GM23338 (cell line): ENCODE measurements around the gene FDXR. TPM values are rescaled to one million over a fixed set of nuclear protein-coding genes. Genes with fewer than 3 reads are reported as not detected.

Source experiments
- ATAC-seq: fragments of 200-7000 bp; cut with Tn5 transposase; 3 replicates; pipeline ENCODE4 v1.9.1; 2020
- DNase-seq: peaks from one replicate; pipeline ENCODE4 v3.0.0-alpha.2; 2015; ENCODE audit warnings: low spot score
- H2AFZ ChIP-seq: fragments of 200-600 bp; sonication (generic); 2 replicates; pipeline ENCODE4 v1.8.0; 2016; ENCODE audit warnings: antibody characterized with exemption, mild to moderate bottlenecking, moderate library complexity
- H3F3A ChIP-seq: fragments of 200-600 bp; sonication (generic); replicated peaks from 2 replicates; pipeline ENCODE4 v1.8.0; 2017; ENCODE audit warnings: antibody characterized with exemption, mixed run types, low read depth
- H3K27ac ChIP-seq: fragments of 200-600 bp; sonication (generic); 2 replicates; pipeline ENCODE4 v1.6.1; 2016; ENCODE audit warnings: low read depth
- H3K27me3 ChIP-seq: fragments of 200-600 bp; sonication (generic); 2 replicates; pipeline ENCODE4 v1.8.0; 2016; ENCODE audit warnings: mild to moderate bottlenecking, mixed run types, moderate library complexity; ENCODE audit not compliant: insufficient read depth
- H3K36me3 ChIP-seq: fragments of 200-600 bp; sonication (generic); 2 replicates; pipeline ENCODE4 v1.8.0; 2016; ENCODE audit warnings: mild to moderate bottlenecking; ENCODE audit not compliant: insufficient read depth
- H3K4me1 ChIP-seq: fragments of 200-600 bp; sonication (generic); 2 replicates; pipeline ENCODE4 v1.8.0; 2016; ENCODE audit warnings: mild to moderate bottlenecking, moderate library complexity; ENCODE audit not compliant: insufficient read depth
- H3K4me2 ChIP-seq: fragments of 200-600 bp; sonication (generic); 2 replicates; pipeline ENCODE4 v1.7.1; 2017; ENCODE audit warnings: mixed run types
- H3K4me3 ChIP-seq: fragments of 200-600 bp; sonication (generic); 2 replicates; pipeline ENCODE4 v1.6.1; 2016; ENCODE audit warnings: mixed run types
- H3K79me2 ChIP-seq: fragments of 200-600 bp; sonication (generic); replicated peaks from 2 replicates; pipeline ENCODE4 v1.8.0; 2017; ENCODE audit warnings: mild to moderate bottlenecking; ENCODE audit not compliant: insufficient read depth
- H3K9me2 ChIP-seq: fragments of 200-600 bp; sonication (generic); 2 replicates; pipeline ENCODE4 v1.8.0; 2017; ENCODE audit not compliant: insufficient read depth
- H4K20me1 ChIP-seq: fragments of 200-600 bp; sonication (generic); replicated peaks from 2 replicates; pipeline ENCODE4 v1.8.0; 2017; ENCODE audit warnings: mild to moderate bottlenecking; ENCODE audit not compliant: insufficient read depth
- H3K27ac Mint-ChIP-seq: 2 replicates; pipeline ENCODE4 v1.8.0; 2020; ENCODE audit warnings: inconsistent platforms, mild to moderate bottlenecking, moderate library complexity, mixed read lengths
- H3K27me3 Mint-ChIP-seq: 3 replicates; pipeline ENCODE4 v1.8.0; 2022; ENCODE audit warnings: low read depth, mild to moderate bottlenecking, moderate library complexity, mixed read lengths, inconsistent platforms; ENCODE audit not compliant: insufficient read depth, poor library complexity
- H3K36me3 Mint-ChIP-seq: 3 replicates; pipeline ENCODE4 v1.8.0; 2021; ENCODE audit warnings: low read depth, mild to moderate bottlenecking, inconsistent platforms, moderate library complexity, mixed read lengths
- H3K4me1 Mint-ChIP-seq: 3 replicates; pipeline ENCODE4 v1.8.0; 2020; ENCODE audit warnings: mild to moderate bottlenecking, inconsistent platforms, mixed read lengths
- H3K4me3 Mint-ChIP-seq: 3 replicates; pipeline ENCODE4 v1.8.0; 2021; ENCODE audit warnings: moderate library complexity, mild to moderate bottlenecking, inconsistent platforms, mixed read lengths
- H3K9me3 Mint-ChIP-seq: 3 replicates; pipeline ENCODE4 v1.8.0; 2020; ENCODE audit warnings: moderate library complexity, mild to moderate bottlenecking, inconsistent platforms, mixed read lengths
- CREB1 ChIP-seq: fragments of 250-450 bp; sonication (Bioruptor Pico); IDR thresholded peaks from 2 replicates; pipeline ENCODE4 v1.5.0; 2020; ENCODE audit warnings: low read depth, mild to moderate bottlenecking, moderate library complexity
- ETS1 ChIP-seq: IDR thresholded peaks from 2 replicates; pipeline ENCODE4 v1.6.1; 2016; ENCODE audit warnings: antibody characterized with exemption
- EZH2 ChIP-seq: fragments of 200-600 bp; sonication (generic); IDR thresholded peaks from one replicate; pipeline ENCODE4 v1.8.0; 2017; ENCODE audit warnings: antibody characterized with exemption, mild to moderate bottlenecking, low read depth; ENCODE audit not compliant: unreplicated experiment
- EZH2phosphoT487 ChIP-seq: fragments of 200-600 bp; sonication (generic); IDR thresholded peaks from one replicate; pipeline ENCODE4 v1.8.1; 2018; ENCODE audit warnings: antibody characterized with exemption; ENCODE audit not compliant: unreplicated experiment
- JUNB ChIP-seq: IDR thresholded peaks from one replicate; pipeline ENCODE4 v1.6.1; 2016; ENCODE audit warnings: antibody characterized with exemption; ENCODE audit not compliant: unreplicated experiment
- NANOG ChIP-seq: IDR thresholded peaks from 2 replicates; pipeline ENCODE4 v1.6.1; 2016; ENCODE audit warnings: antibody characterized with exemption, borderline replicate concordance
- POLR2AphosphoS5 ChIP-seq: IDR thresholded peaks from 2 replicates; pipeline ENCODE4 v1.6.1; 2016; ENCODE audit warnings: antibody characterized with exemption, low read depth
- REST ChIP-seq: IDR thresholded peaks from one replicate; pipeline ENCODE4 v1.6.1; 2018; ENCODE audit warnings: antibody characterized with exemption; ENCODE audit not compliant: unreplicated experiment
- STAT1 ChIP-seq: IDR thresholded peaks from one replicate; pipeline ENCODE4 v1.6.1; 2016; ENCODE audit warnings: antibody characterized with exemption; ENCODE audit not compliant: unreplicated experiment
- ZNF114 ChIP-seq: fragments of 250-450 bp; sonication (Bioruptor Pico); IDR thresholded peaks from 2 replicates; pipeline ENCODE4 v1.5.0; 2020; ENCODE audit warnings: mild to moderate bottlenecking, moderate library complexity
- ZNF462 ChIP-seq: fragments of 250-450 bp; sonication (Bioruptor Pico); IDR thresholded peaks from 2 replicates; pipeline ENCODE4 v1.5.0; 2020; ENCODE audit warnings: mild to moderate bottlenecking, moderate library complexity
- polyA plus RNA-seq: library from polyadenylated mRNA; unstranded; fragments of >200 nt; fragmentation: Nextera tagmentation; extraction: Ambion mirVana; gene quantifications from 2 replicates; pipeline ENCODE4 v1.2.1, GENCODE V29; 2016
- total RNA-seq: library from RNA; depleted of rRNA; stranded (reverse); fragments of >200 nt; shearing (Covaris generic); gene quantifications from 2 replicates; pipeline ENCODE4 v1.2.3, GENCODE V29; 2014

Gene FDXR
- total and polyA plus RNA-seq, 2 experiments from 2014 or later = 21.7 to 33.1 TPM

GRCh38 chr17:74892013-74892841 lies 19.4 kb upstream of the FDXR start (continued):
- TF ChIP-seq ETS1 (no peak), JUNB (no peak), EZH2 (no peak), CREB1 (CRISPR knock-in tag) (no peak), NANOG (no peak), POLR2AphosphoS5 (no peak)

- Histone ChIP-seq H3K36me3 (no peaks in the 10 kb centered on the region), H3K79me2 (no peaks in the 10 kb centered on the region), H3K27ac (no peak overlapping the region), H4K20me1 (no peaks in the 10 kb centered on the region), H3K4me2 (no peak overlapping the region), H3K4me3 (no peak overlapping the region), H2AFZ (no peak overlapping the region), H3F3A (no peaks in the 10 kb centered on the region), H3K9me2 (no peaks in the 10 kb centered on the region), H3K27me3 (peaks cover 46% of the 10 kb centered on the region), H3K4me1 (0 out of 2 replicates have a peak, but pooled peaks cover 3% of the 10 kb centered on the region)
- no peak overlapping the region for H3K4me3 Mint-ChIP-seq
- H3K4me1 Mint-ChIP-seq = peaks cover 13% of the 10 kb centered on the region; the same call in 2 of the 3 replicates
- H3K9me3 Mint-ChIP-seq = no peaks in the 10 kb centered on the region
- peaks cover 48% of the 10 kb centered on the region for H3K27me3 Mint-ChIP-seq
- H3K27ac Mint-ChIP-seq = no peak overlapping the region
- no peaks in the 10 kb centered on the region for H3K36me3 Mint-ChIP-seq
- no peak for ATAC-seq
- DNase-seq = no peak
- no peak for TF ChIP-seq EZH2phosphoT487
- TF ChIP-seq JUNB = no peak
- TF ChIP-seq STAT1 = no peak
- no peak for TF ChIP-seq ZNF114
- TF ChIP-seq CREB1 (CRISPR knock-in tag) = no peak
- no peak for TF ChIP-seq ZNF462
- TF ChIP-seq ETS1 = no peak
- no peak for TF ChIP-seq NANOG
- TF ChIP-seq EZH2 = no peak
- TF ChIP-seq POLR2AphosphoS5 = no peak
- TF ChIP-seq REST = no peak
These were observed 17.8 kb upstream of the FDXR start for GRCh38 chr17:74890554-74890953.
